HepG2 (cell line): Measurements from ENCODE around the gene PCDHB14. TPM values are rescaled to one million over a fixed set of nuclear protein-coding genes. Genes with fewer than 3 reads are reported as not detected.

Source experiments
- FOXO1 ChIP-seq: sonication (generic); formaldehyde crosslinking; IDR thresholded peaks from 2 replicates; pipeline ENCODE4 v1.4.0; 2020; ENCODE audit warnings: missing genetic modification reagents
- FOXP4 ChIP-seq: sonication (generic); formaldehyde crosslinking; IDR thresholded peaks from 2 replicates; pipeline ENCODE4 v1.4.0; 2020; ENCODE audit warnings: missing genetic modification reagents
- ISL2 ChIP-seq: sonication (generic); formaldehyde crosslinking; IDR thresholded peaks from 2 replicates; pipeline ENCODE4 v1.5.0; 2020; ENCODE audit warnings: missing genetic modification reagents
- MED1 ChIP-seq: sonication (generic); formaldehyde crosslinking; IDR thresholded peaks from 2 replicates; pipeline ENCODE4 v1.4.0; 2020; ENCODE audit warnings: missing genetic modification reagents
- PRDM15 ChIP-seq: sonication (generic); formaldehyde crosslinking; IDR thresholded peaks from 2 replicates; pipeline ENCODE4 v1.4.0; 2020; ENCODE audit warnings: missing genetic modification reagents
- RAD21 ChIP-seq: fragments of 450-650 bp; formaldehyde crosslinking; IDR thresholded peaks from 2 replicates; pipeline ENCODE4 v1.5.0; 2020; ENCODE audit warnings: mild to moderate bottlenecking
- SATB2 ChIP-seq: sonication (generic); formaldehyde crosslinking; IDR thresholded peaks from 2 replicates; pipeline ENCODE4 v1.5.0; 2020; ENCODE audit warnings: missing genetic modification reagents
- TIGD3 ChIP-seq: sonication (generic); formaldehyde crosslinking; IDR thresholded peaks from 2 replicates; pipeline ENCODE4 v1.5.1; 2020; ENCODE audit warnings: mild to moderate bottlenecking, missing genetic modification reagents, borderline replicate concordance
- XRCC5 ChIP-seq: fragments of 200-400 bp; formaldehyde crosslinking; optimal IDR thresholded peaks from 2 replicates; pipeline ENCODE3; 2017; ENCODE audit warnings: mild to moderate bottlenecking, low read length
- ZNF142 ChIP-seq: sonication (generic); formaldehyde crosslinking; IDR thresholded peaks from 2 replicates; pipeline ENCODE4 v1.4.0; 2020; ENCODE audit warnings: missing genetic modification reagents
- ZNF225 ChIP-seq: sonication (generic); formaldehyde crosslinking; IDR thresholded peaks from 2 replicates; pipeline ENCODE4 v1.4.0; 2020; ENCODE audit warnings: mild to moderate bottlenecking, missing genetic modification reagents
- ZNF501 ChIP-seq: sonication (generic); formaldehyde crosslinking; IDR thresholded peaks from 2 replicates; pipeline ENCODE4 v1.5.1; 2020; ENCODE audit warnings: mild to moderate bottlenecking, moderate library complexity, missing genetic modification reagents
- ZNF670 ChIP-seq: sonication (generic); formaldehyde crosslinking; IDR thresholded peaks from 2 replicates; pipeline ENCODE4 v1.8.0; 2022; ENCODE audit warnings: mild to moderate bottlenecking, missing genetic modification reagents, borderline replicate concordance
- ZNF800 ChIP-seq: sonication (generic); formaldehyde crosslinking; IDR thresholded peaks from 2 replicates; pipeline ENCODE4 v1.4.0; 2020; ENCODE audit warnings: missing genetic modification reagents
- polyA plus RNA-seq, 8 experiments: library from polyadenylated mRNA; depleted of rRNA in 3 of 8; stranded (reverse) in 7 of 8; unstranded in 1 of 8; fragments of >200 nt; fragmentation: Illumina TruSeq in 4 of 8; extraction: Trizol in 4 of 8; gene quantifications; 2 replicates each; pipeline versions ENCODE4 v1.2.1 to v1.2.3, GENCODE V29; 2011 to 2016; ENCODE audit warnings: low read depth in 4 of 8, missing spikeins in 1 of 8, mixed read lengths in 1 of 8; ENCODE audit not compliant: insufficient read depth in 1 of 8
- total RNA-seq, 5 experiments: library from RNA; depleted of rRNA; stranded (reverse); fragments of >200 nt; fragmentation: Illumina TruSeq; extraction: Trizol; gene quantifications; 2 replicates each; pipeline ENCODE4 v1.2.3, GENCODE V29; 2016; ENCODE audit warnings: low read depth in 1 of 5

The PCDHB14 gene
- total and polyA plus RNA-seq, 2 of the 13 experiments (the other 11 are each of a cell fraction or from before 2014, with no cell fraction given), result 0.37 to 0.40 TPM

- TF ChIP-seq RAD21 (peak; percentile 56; the same call in 1 of the 2 replicates), FOXO1 (CRISPR knock-in tag) (no peak), ZNF142 (CRISPR knock-in tag) (0 out of 2 replicates have a peak, but pooled peaks have one; percentile 33), SATB2 (CRISPR knock-in tag) (0 out of 2 replicates have a peak, but pooled peaks have one; percentile 43), TIGD3 (CRISPR knock-in tag) (no peak), ZNF501 (CRISPR knock-in tag) (peak; percentile 67), XRCC5 (no peak), PRDM15 (peak; percentile 59; the same call in 1 of the 2 replicates), MED1 (0 out of 2 replicates have a peak, but pooled peaks have one; percentile 27), ZNF670 (CRISPR knock-in tag) (no peak), ISL2 (CRISPR knock-in tag) (0 out of 2 replicates have a peak, but pooled peaks have one; percentile 15), ZNF225 (CRISPR knock-in tag) (no peak), FOXP4 (CRISPR knock-in tag) (0 out of 2 replicates have a peak, but pooled peaks have one; percentile 19), ZNF800 (CRISPR knock-in tag) (0 out of 2 replicates have a peak, but pooled peaks have one; percentile 50)
These were observed 40.9 kb upstream of the PCDHB14 start, which contains the start of gene PCDHB16 (continued) for GRCh38 chr5:141182248-141182647.
